ENCODE data around the gene PDE6H.

PDE6H gene

GRCh38 chr12:14974633-14975032 is 1.8 kb downstream of the PDE6H start:
- DNase-seq (ENCODE audit: low read depth) = no peak

- no peak for DNase-seq (ENCODE audit: low read depth)
Observed at GRCh38 chr12:14975457-14975856, 2.6 kb downstream of the PDE6H start.

GRCh38 chr12:14976658-14977057 is 3.8 kb downstream of the PDE6H start:
- no peak for DNase-seq (ENCODE audit: low read depth)

GRCh38 chr12:14979468-14979867 is 6.6 kb downstream of the PDE6H start:
- no peak for DNase-seq (ENCODE audit: low read depth)

GRCh38 chr12:14981049-14981448 is 8.2 kb downstream of the PDE6H start:
- DNase-seq (ENCODE audit: low read depth) = no peak

- DNase-seq (ENCODE audit: low read depth) = no peak
Observed at GRCh38 chr12:14982562-14982961, 9.7 kb downstream of the PDE6H start.

GRCh38 chr12:14982991-14983390 is 10.1 kb downstream of the PDE6H start:
- DNase-seq (ENCODE audit: low read depth) = no peak

- no peak for DNase-seq (ENCODE audit: low read depth)
Observed at GRCh38 chr12:14984036-14984435, 11.2 kb downstream of the PDE6H start.

GRCh38 chr12:14984766-14985285 is 12.0 kb downstream of the PDE6H start:
- no peak for DNase-seq (ENCODE audit: low read depth)

- no peak for DNase-seq (ENCODE audit: low read depth)
Observed at GRCh38 chr12:14986449-14986848, 13.6 kb downstream of the PDE6H start.

GRCh38 chr12:14988035-14988434 is 15.2 kb downstream of the PDE6H start:
- no peak for DNase-seq (ENCODE audit: low read depth)

- no peak for DNase-seq (ENCODE audit: low read depth)
Observed at GRCh38 chr12:14989790-14990189, 16.9 kb downstream of the PDE6H start.

GRCh38 chr12:14991069-14991468 is 18.2 kb downstream of the PDE6H start:
- no peak for DNase-seq (ENCODE audit: low read depth)

GRCh38 chr12:14992673-14993072 is 19.8 kb downstream of the PDE6H start:
- DNase-seq (ENCODE audit: low read depth) = no peak

GRCh38 chr12:14993117-14993516 is 20.3 kb downstream of the PDE6H start:
- DNase-seq (ENCODE audit: low read depth) = no peak

- DNase-seq (ENCODE audit: low read depth) = no peak
Observed at GRCh38 chr12:14993537-14994266, 20.9 kb downstream of the PDE6H start.

- DNase-seq (ENCODE audit: low read depth) = no peak
Observed at GRCh38 chr12:14994610-14995009, 21.8 kb downstream of the PDE6H start.

- no peak for DNase-seq (ENCODE audit: low read depth)
Observed at GRCh38 chr12:14995583-14996425, 23.0 kb downstream of the PDE6H start.

- DNase-seq (ENCODE audit: low read depth) = no peak
Observed at GRCh38 chr12:14997998-14998397, 25.2 kb downstream of the PDE6H start.

- DNase-seq (ENCODE audit: low read depth) = no peak
Observed at GRCh38 chr12:14999021-14999694, 26.3 kb downstream of the PDE6H start.

- no peak for DNase-seq (ENCODE audit: low read depth)
Observed at GRCh38 chr12:14999695-15000365, 27.0 kb downstream of the PDE6H start.

GRCh38 chr12:15000575-15000974 is 27.7 kb downstream of the PDE6H start:
- DNase-seq (ENCODE audit: low read depth) = no peak

Measured in stimulated activated CD8-positive, alpha-beta memory T cell treated with anti-CD3 and anti-CD28 coated beads, Interleukin-15, amount 100 ng/mL, for 1 hour (primary cell).